Activated naive CD8-positive, alpha-beta T cell treated with anti-CD3 and anti-CD28 coated beads, Interleukin-2, amount 50 U/mL, for 16 hours (primary cell): ENCODE results near the gene DHRS7.
"Not testable (repeated sequence)": the region's sequence is repeated elsewhere in the genome, so short reads cannot be mapped to it uniquely, and the experiment has no call there.

ENCODE experiments used
- DNase-seq: peaks from one replicate; pipeline ENCODE4 v3.0.0-alpha.2; 2020; ENCODE audit warnings: low read depth, low spot score

The DHRS7 gene

DNA sequence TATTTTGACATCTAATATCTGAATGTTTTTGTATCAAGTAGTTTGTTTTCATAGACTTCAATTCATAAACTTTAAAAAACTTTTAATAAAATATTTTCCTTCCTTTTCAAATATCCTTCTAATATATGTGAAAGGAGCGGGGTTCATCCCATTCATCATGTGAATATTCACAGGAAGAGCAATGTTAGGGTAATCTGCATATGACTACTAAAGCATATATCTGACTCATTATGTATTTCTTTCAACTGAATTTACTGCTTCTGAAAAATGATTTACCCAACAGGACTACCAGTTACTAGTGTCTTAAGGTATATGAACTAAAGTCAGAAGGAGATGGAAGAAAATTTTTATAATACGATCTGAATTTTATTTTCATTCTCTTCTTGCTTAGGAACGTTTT is 30.5 kb downstream of the DHRS7 start:
- DNase-seq = no peak

DNA sequence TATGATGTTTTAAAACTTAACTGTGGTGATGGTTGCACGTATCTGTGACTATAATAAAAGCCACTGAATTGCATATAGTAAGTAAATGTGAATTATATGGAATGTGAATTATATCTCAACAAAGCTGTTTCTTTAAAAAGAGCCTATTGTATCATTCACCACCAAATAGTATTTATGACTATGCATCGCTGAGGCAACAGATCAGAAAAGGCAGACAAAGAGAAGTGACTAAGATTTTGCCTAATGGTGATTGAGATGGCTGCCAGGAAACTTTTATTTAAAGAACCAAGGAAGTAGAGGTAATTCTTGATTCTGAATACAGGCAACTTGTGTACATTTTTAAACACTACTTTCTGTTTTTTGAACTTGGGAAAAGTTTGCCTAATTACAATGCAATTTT is 31.7 kb downstream of the DHRS7 start:
- DNase-seq = no peak

DNA sequence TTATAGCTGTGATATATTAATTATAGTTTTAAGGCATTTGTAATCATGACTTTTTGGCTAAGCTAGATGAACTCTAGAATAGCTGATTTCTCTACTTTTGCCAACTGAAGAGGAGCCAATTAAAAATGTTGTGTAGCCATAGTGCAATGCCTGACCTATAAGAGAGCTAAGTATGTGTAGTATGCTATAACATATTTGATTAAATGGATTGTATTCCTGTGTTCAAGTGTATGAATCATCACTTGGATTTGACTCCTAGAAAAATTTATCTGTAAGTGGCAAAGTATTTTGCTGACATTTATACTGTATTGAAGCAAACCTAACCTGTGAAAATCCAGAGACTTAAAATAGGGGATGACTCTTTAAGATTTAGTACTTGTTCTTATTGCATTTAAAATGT is 39.3 kb downstream of the DHRS7 start:
- DNase-seq = no peak

DNA sequence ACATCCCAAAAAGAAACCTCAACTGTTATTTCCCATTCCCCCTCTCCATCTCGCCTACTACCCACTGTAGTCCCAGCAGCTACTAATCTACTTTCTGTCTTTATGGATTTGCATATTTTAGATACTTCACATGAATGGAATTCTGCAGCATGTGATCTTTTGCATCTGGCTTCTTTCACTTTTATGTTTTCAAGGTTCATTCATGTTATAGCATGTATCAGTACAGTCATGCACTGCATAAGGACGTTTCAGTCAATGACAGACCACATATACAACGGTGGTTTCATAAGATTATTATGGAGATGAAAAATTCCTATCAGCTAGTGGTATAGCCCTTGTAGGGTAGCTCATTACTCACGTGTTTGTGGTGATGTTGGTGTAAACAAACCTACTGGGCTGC is 49.0 kb downstream of the DHRS7 start:
- DNase-seq = no peak

DNA sequence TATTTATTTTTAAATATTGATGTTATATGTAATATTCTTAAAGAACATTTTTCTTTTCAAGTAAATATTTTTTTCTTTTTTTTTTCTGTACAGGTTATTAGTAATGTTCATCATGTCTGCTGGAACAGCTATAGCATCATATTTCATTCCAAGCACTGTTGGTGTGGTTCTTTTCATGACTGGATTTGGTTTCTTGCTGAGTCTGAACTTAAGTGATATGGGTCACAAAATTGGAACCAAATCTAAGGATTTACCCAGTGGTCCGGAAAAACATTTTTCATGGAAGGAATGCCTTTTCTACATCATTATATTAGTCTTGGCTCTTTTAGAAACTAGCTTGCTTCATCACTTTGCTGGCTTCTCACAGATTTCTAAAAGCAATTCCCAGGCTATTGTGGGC is 50.3 kb downstream of the DHRS7 start:
- DNase-seq = no peak

DNA sequence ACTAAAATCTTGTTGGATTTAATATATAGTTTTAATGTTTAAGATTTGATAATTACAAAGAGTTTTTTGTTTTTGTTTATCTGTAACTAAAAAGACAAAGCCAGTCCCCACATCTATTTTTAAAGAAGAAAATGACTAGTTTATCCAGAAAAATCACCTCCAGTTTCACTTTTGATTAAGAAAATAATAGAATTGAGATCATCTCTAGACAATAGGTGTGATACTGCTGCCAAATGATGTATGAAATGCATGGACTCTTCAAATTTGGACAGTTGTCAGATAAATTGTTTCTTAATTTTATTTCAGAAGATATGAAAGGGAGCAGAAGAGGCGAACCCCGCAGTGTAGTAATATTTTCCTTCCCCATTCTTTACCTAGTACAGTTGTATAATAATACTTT is 53.5 kb downstream of the DHRS7 start:
- no peak for DNase-seq

DNA sequence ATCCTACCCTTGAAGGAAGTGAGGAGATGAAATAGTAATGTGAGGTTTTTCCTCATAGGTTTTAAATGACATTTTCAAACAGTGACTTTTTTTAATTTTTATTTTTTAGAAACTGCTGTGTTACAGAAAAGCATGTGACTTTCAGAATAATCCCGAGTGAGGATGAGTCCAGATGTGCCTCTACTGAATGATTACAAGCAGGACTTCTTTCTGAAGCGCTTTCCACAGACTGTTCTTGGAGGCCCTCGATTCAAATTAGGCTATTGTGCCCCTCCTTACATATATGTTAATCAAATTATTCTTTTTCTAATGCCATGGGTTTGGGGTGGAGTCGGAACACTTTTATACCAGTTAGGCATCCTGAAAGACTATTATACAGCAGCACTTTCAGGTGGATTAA is 57.7 kb downstream of the DHRS7 start:
- no peak for DNase-seq

DNA sequence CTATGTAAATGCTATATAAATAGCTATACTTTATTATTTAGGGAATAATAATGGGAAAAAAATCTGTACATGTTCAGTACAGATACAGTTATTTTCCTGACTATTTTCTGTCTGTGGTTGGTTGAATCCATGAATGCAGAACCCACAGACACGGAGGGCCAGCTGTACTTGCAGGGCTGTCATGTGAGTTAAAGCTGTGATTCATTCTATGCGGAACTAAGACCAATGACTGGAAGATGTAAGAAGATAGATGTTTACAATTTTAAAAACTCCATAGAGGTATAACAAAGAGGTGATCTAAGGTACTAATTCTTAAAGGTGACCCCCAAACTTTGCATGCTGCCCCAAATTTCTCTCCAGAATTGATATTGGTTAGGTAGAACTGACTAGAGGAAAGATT is 58.9 kb downstream of the DHRS7 start:
- no peak for DNase-seq

DNA sequence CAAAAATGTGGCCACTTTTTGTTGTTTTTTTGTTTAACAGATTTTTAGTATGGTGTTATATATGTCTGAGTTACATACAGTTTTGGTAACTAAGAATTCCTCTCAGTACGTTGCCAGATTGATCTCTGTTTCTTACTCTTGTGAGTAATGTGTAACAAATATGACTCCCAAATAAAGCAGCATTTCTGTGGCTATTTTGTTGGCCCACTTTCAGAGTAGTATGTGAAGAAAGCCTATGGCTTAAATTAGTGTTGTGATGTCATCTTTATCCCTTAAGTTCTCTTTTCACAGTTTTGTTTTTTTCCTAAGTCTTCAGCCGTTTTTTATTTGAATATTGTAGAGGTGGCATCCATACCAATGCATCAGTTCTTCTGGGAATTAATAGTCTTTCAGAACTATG is 62.8 kb downstream of the DHRS7 start:
- DNase-seq = no peak

DNA sequence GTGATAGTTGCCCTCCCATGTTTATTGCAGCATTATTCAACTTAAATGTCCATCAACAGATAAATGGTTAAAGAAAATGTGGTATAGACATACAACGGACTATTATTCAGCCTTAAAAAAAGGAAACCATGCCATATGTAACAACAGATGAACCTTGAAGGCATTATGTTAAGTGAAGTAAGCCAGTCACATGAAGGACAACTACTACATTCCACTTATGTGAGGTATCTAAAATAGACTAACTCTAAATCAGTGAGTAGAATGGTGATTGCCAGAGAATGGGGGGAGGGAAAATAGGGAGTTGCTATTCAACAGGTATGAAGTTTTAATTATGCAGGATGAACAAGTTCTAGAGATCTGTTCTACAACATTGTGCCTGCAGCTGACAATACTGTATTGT is 63.4 kb downstream of the DHRS7 start:
- DNase-seq = no peak

DNA sequence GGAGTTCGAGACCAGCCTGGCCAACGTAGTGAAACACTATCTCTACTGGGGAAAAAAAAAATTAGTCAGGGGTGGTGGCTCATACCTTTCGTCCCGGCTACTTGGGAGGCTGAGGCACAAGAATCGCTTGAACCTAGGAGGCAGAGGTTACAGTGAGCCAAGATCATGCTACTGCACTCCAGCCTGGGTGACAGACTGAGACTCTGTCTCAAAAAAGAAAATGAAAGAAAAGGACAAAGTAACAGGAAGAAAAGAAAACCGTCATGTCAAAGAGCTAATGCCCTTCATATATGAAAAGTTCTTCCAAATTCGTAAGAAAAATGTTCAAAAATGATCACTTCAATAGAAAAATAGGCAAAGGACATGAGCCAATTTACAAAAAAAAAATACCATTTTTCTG is 65.3 kb downstream of the DHRS7 start:
- not testable (repeated sequence) for DNase-seq

DNA sequence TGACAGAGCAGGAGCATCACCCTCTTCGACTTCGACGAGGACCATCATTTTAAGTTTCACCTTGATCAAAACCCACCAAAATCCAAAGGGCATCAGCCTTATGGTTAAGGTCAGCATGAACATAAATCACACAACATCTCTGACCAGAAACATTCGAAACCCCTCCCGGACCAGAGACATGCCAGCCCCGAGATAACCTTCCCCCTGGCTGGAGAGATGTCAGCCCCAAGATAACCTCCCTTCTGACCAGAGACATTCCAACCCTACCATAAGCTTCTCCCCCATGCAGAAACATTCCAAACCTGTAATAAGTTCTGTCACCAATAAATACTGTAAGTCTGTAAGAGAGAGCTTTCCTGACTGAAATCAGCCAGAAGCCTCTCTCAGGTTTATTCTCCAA is 67.2 kb downstream of the DHRS7 start:
- no peak for DNase-seq

DNA sequence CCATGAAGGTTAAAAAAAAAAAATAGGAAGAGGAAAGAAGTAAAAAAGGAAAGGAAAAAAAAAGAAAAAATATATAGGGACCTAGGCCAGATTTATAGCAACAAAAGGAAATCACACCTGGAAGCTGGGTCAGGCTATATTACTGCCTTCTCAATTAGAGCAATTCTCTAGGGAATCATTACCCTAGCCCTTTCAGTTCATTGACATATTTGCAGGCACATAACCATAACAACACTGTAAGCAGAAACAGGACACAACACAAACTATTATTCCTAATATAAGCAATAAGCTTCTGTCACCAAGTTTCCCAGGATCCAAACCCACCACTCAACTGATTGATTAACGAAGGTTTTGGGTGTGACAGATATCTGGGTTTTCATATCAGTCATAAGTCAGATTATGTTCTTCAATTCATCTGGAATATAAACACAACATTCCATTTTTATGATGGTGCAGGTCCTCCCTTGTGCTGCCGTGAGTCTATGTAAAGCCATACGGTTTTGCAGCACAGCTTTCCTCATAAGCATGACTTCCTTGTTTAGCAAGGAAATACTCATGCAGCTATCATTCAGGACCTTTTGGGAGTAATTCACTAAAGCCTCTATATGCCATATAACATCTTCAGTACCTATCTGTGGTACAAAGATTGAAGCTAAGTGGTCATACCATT is 69.3 kb downstream of the DHRS7 start:
- DNase-seq = no peak

DNA sequence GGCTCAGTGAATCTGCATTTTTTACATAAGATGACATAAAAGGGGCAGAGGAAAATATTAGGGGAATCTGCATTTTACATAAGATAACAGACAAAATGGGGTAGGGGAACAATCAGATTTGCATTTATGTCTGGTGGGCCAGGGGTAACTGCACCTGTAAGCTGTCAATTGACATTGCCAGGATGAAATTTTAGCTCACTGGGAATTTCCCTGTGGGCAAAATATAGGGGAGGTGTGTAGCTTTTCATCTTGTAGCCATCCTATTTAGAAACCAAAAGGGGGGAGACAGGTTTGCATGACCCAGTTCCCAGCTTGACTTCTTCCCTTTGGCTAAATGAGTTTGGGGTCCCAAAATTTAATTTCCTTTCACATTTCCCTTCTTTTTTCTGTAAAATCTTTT is 70.0 kb downstream of the DHRS7 start:
- DNase-seq = no peak

DNA sequence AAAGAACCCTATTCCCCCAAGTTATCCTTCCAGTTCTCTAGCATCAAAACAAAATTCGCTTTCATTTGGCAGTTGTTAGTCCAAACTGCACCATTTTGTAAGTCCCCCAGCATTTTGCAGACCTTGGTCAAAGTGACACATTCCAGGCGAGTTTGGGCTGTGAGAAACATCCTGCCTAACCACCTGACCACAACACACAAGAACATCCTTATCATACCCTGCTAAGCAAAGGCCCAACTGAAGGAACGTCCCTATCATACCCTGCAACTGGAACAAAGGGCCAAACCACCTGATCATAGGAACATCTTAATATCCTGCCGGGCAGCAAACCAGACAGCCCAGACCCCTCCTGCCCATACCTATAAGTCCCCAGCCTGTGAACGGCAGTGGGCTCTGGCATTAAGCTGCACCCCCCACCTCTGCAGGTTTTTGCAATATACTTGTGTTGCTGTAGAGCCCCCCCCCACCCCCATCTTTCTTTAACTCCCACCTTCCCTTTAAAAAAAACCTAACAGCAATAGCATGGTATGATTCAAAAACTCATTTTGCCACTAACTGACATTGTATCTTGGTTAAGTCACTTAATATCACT is 70.8 kb downstream of the DHRS7 start:
- no peak for DNase-seq
